ENCODE measurements around the gene RAB14.
A peak's percentile ranks its signal among the peaks of the same experiment; 100 is the strongest.

RAB14 gene

GRCh38 chr9:121201738-121202533, at the start of gene RAB14:
Gene RAB14 (minus strand): TSS chr9:121201869. CDS start chr9:121193412, 8,457 bp downstream.
- Histone ChIP-seq H3K27ac (ENCODE audit: extremely low read depth, low read depth, low read length) (peak within 1 kb of the TSS; percentile 87), H3K9me3 (ENCODE audit: control insufficient read depth, insufficient read depth, low read depth, low read length) (no peaks in the 10 kb centered on the region), H3K4me1 (ENCODE audit: control insufficient read depth, insufficient read depth, low read length) (peaks cover 4% of the 10 kb centered on the region; the same call in 1 of the 2 replicates), H3K36me3 (ENCODE audit: control insufficient read depth in 2 of 2, insufficient read depth in 1 of 2, low read length in 2 of 2) (no peaks in the 10 kb centered on the region), H3K4me3 (ENCODE audit: low read depth, low read length) (peak within 1 kb of the TSS; percentile 95)
- ChIA-PET CTCF (interaction anchor here (0.6 to 5.2 kb wide), 13 partner anchors 11 to 619 kb away, joined by 3 to 36 read pairs (median 4); no protein-coding TSS in a partner anchor), POLR2A (interaction anchor here (0.6 to 1.2 kb wide), 13 partner anchors 10 to 409 kb away, joined by 3 to 7 read pairs (median 3); partner anchors contain the start of gene FBXW2)
- TF ChIP-seq ZNF580 (tag by site-specific recombination; IDR thresholded peaks at IDR 0.05), result no peak
- TF ChIP-seq YY2 (tag by site-specific recombination; IDR thresholded peaks at IDR 0.05), result peak; percentile 33; the same call in 1 of the 2 replicates
- TF ChIP-seq SCRT1 (tag by site-specific recombination; IDR thresholded peaks at IDR 0.05; ENCODE audit: borderline replicate concordance), result no peak
- TF ChIP-seq ZNF776 (tag by site-specific recombination; IDR thresholded peaks at IDR 0.05; ENCODE audit: borderline replicate concordance), result no peak
- peak; percentile 80 for TF ChIP-seq ZNF335 (tag by site-specific recombination; conservative IDR thresholded peaks at IDR 0.05)
- peak; percentile 83 for TF ChIP-seq KLF9 (tag by site-specific recombination; IDR thresholded peaks at IDR 0.05; ENCODE audit: low read depth)
- TF ChIP-seq ZNF639 (tag by site-specific recombination; IDR thresholded peaks at IDR 0.05), result no peak
- no peak for TF ChIP-seq ZNF664 (tag by site-specific recombination; IDR thresholded peaks at IDR 0.05)
- TF ChIP-seq ZBTB49 (tag by site-specific recombination; IDR thresholded peaks at IDR 0.05; ENCODE audit: low read depth), result no peak
- TF ChIP-seq ZNF155 (tag by site-specific recombination; IDR thresholded peaks at IDR 0.05), result no peak
- no peak for TF ChIP-seq ZNF488 (tag by site-specific recombination; IDR thresholded peaks at IDR 0.05)
- TF ChIP-seq SP2 (tag by site-specific recombination; IDR thresholded peaks at IDR 0.05), result peak; percentile 86
- no peak for TF ChIP-seq ZNF223 (tag by site-specific recombination; IDR thresholded peaks at IDR 0.05)
- no peak for TF ChIP-seq ZNF513 (tag by site-specific recombination; IDR thresholded peaks at IDR 0.05)
- TF ChIP-seq ZNF560 (tag by site-specific recombination; IDR thresholded peaks at IDR 0.05; ENCODE audit: borderline replicate concordance), result no peak
- TF ChIP-seq ZNF555 (tag by site-specific recombination; conservative IDR thresholded peaks at IDR 0.05), result no peak
- no peak for TF ChIP-seq MYNN (tag by site-specific recombination; IDR thresholded peaks at IDR 0.05; ENCODE audit: borderline replicate concordance)
- TF ChIP-seq ZNF18 (tag by site-specific recombination; IDR thresholded peaks at IDR 0.05), result no peak
- no peak for TF ChIP-seq ZNF76 (tag by site-specific recombination; IDR thresholded peaks at IDR 0.05; ENCODE audit: borderline replicate concordance, low read depth)
- peak; percentile 74 for TF ChIP-seq ZBTB26 (tag by site-specific recombination; optimal IDR thresholded peaks at IDR 0.05)
- TF ChIP-seq ZNF548 (tag by site-specific recombination; IDR thresholded peaks at IDR 0.05), result no peak
- no peak for TF ChIP-seq INSM2 (tag by site-specific recombination; IDR thresholded peaks at IDR 0.05)
- TF ChIP-seq BCL6B (tag by site-specific recombination; IDR thresholded peaks at IDR 0.05), result no peak

Measured in HEK293 (cell line).